Right atrium auricular region (tissue), 2 donors: ENCODE data around the gene ZC3H4. TPM values are rescaled to one million over a fixed set of nuclear protein-coding genes. Genes with fewer than 3 reads are reported as not detected.

ENCODE experiments used
- DNase-seq: peaks from one replicate; pipeline ENCODE4 v3.0.0-alpha.2; 2019; ENCODE audit warnings: low spot score
- H3K27ac ChIP-seq, 2 donors: fragments of 200-600 bp; sonication (generic); 1 replicate in 1 of 2; 2 replicates in 1 of 2; pipeline ENCODE4 v1.5.1; 2016 to 2019
- H3K27me3 ChIP-seq, 2 donors: fragments of 200-600 bp; sonication (generic); one replicate each; pipeline versions ENCODE4 v1.5.1 to v1.6.0; 2017 to 2019
- H3K36me3 ChIP-seq: fragments of 200-600 bp; sonication (generic); one replicate; pipeline ENCODE4 v1.5.1; 2016
- H3K4me1 ChIP-seq, 2 donors: fragments of 200-600 bp; sonication (generic); one replicate each; pipeline versions ENCODE4 v1.5.1 to v1.6.0; 2017 to 2019
- H3K4me3 ChIP-seq, 2 donors: fragments of 200-600 bp; sonication (generic); 1 replicate in 1 of 2; 2 replicates in 1 of 2; pipeline ENCODE4 v1.5.1; 2017 to 2019; ENCODE audit warnings: mild to moderate bottlenecking in 1 of 2, moderate library complexity in 1 of 2
- H3K9me3 ChIP-seq, 2 donors: fragments of 200-600 bp; sonication (generic); one replicate each; pipeline ENCODE4 v1.5.1; 2019
- total RNA-seq, 2 donors: library from RNA; depleted of rRNA; stranded (reverse); fragments of >200 nt; gene quantifications; one replicate each; pipeline ENCODE4 v1.1.0, GENCODE V29; 2016
- TF ChIP-seq, protein P1 (sequence below), 2 donors: fragments of 200-600 bp; sonication (generic); IDR thresholded peaks; one replicate each; pipeline ENCODE4 v1.5.1; 2019; ENCODE audit warnings: antibody characterized with exemption in 2 of 2

Gene ZC3H4
- total RNA-seq, 2 donors from 2014 or later: 15.4 to 18.0 TPM

GRCh38 chr19:47070756-47071155 is 42.8 kb downstream of the ZC3H4 start:
- Histone ChIP-seq H3K27ac (no peak overlapping the region), H3K36me3 (peaks cover 62% of the 10 kb centered on the region), H3K4me3 (no peak overlapping the region), H3K4me1 (peaks cover 0 to 7% of the 10 kb centered on the region in 2 donors), H3K9me3 (no peaks in the 10 kb centered on the region), H3K27me3 (no peaks in the 10 kb centered on the region)
- TF ChIP-seq, protein P1, sequence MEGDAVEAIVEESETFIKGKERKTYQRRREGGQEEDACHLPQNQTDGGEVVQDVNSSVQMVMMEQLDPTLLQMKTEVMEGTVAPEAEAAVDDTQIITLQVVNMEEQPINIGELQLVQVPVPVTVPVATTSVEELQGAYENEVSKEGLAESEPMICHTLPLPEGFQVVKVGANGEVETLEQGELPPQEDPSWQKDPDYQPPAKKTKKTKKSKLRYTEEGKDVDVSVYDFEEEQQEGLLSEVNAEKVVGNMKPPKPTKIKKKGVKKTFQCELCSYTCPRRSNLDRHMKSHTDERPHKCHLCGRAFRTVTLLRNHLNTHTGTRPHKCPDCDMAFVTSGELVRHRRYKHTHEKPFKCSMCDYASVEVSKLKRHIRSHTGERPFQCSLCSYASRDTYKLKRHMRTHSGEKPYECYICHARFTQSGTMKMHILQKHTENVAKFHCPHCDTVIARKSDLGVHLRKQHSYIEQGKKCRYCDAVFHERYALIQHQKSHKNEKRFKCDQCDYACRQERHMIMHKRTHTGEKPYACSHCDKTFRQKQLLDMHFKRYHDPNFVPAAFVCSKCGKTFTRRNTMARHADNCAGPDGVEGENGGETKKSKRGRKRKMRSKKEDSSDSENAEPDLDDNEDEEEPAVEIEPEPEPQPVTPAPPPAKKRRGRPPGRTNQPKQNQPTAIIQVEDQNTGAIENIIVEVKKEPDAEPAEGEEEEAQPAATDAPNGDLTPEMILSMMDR (IDR thresholded peaks at IDR 0.05): no peak
- DNase-seq: no peak

- no peak for DNase-seq
Observed at GRCh38 chr19:47069795-47070194, 43.8 kb downstream of the ZC3H4 start.

DNA sequence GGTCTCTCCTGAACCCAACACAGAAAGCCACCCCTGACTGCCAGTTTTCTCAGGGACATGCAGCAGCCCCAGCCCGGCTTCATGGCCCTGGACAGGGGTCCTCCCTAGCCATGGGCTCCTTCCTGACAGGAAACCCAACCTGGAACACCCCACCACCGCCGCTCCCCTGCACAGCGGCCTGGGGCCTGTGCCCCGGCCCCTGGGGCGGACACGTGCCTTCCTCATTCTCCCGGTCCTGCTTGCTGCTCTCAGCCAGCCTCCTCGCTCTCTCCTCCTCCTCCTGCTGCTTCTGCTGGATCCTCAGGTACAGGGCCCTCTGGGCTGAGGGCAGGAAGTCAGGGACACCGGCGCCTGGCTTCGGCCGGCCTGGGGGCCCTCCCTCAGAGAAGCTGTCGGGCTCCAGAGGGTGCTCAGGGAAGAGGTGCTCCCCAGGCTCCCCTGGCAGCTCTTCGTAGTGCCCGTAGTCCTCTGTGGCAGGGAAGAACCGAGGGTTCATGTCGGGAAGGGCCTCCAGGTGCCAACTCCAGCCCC is 44.6 kb downstream of the ZC3H4 start:
- DNase-seq: no peak
- Histone ChIP-seq H3K27ac (no peak overlapping the region), H3K36me3 (peaks cover 75% of the 10 kb centered on the region), H3K9me3 (no peaks in the 10 kb centered on the region), H3K4me1 (no peaks in the 10 kb centered on the region), H3K27me3 (no peaks in the 10 kb centered on the region), H3K4me3 (no peak overlapping the region)
- TF ChIP-seq, protein P1 (IDR thresholded peaks at IDR 0.05): no peak

More at GRCh38 chr19:47069795-47070194, 43.8 kb downstream of the ZC3H4 start:
- no peak overlapping the region for H3K4me3 ChIP-seq
- no peaks in the 10 kb centered on the region for H3K4me1 ChIP-seq
- TF ChIP-seq, protein P1 (IDR thresholded peaks at IDR 0.05): no peak
- no peaks in the 10 kb centered on the region for H3K27me3 ChIP-seq
- no peaks in the 10 kb centered on the region for H3K9me3 ChIP-seq
- H3K36me3 ChIP-seq: peaks cover 72% of the 10 kb centered on the region
- H3K27ac ChIP-seq: no peak overlapping the region

DNA sequence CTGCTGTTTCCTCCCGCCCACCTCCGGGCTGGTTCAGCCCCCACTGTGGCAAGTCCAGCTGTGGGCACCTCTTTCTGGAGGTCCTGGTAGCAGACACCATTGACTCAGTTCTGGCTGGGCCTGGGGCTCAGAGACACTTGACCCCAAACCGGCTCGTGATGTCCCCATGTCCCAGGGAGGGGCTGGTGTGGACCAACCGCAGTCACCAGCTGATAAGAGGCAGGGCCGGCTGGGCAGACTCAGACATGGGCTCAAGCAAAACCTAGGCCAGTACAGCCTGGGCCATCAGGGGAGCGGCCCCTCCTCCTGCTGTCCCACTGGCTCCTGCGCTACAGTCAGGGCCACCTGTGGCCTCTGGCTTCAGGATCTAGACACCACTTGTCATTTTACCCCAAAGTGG is 45.3 kb downstream of the ZC3H4 start:
- H3K27ac ChIP-seq: no peak overlapping the region
- H3K9me3 ChIP-seq: no peaks in the 10 kb centered on the region
- H3K36me3 ChIP-seq: peaks cover 75% of the 10 kb centered on the region
- no peak overlapping the region for H3K4me3 ChIP-seq
- TF ChIP-seq, protein P1 (IDR thresholded peaks at IDR 0.05): no peak
- no peak for DNase-seq
- no peaks in the 10 kb centered on the region for H3K4me1 ChIP-seq
- H3K27me3 ChIP-seq: no peaks in the 10 kb centered on the region

DNA sequence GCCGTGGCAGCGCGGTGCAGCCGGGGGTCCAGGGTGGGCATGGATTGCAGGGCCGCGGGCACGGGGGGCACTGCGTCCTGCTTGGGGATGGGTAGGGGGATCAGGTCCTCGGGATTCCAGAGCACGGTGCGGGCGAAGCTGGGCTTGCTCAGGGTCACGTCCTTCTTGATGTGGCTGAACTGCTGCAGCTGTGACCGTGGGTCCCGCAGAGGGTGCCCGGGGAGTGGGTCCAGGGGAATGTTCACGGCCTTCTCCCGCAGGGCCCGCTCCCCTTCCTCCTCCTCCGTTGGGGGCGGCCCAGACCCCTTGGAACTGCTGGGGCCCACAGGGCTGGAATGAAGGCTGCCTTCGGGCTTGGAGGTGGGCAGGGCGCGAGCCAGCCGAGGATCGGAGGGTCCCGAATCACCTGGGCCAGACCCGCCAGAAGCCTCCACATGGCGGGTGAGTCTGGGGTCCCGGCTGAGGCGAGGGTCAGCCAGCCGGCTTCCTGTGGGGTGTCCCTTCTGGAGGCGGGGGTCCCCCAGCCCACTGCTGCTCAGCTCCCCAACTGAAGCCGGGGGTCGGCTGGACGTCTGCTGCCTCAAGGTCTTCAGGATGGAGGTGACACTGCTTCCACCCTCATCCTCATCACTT is 46.2 kb downstream of the ZC3H4 start:
- DNase-seq: no peak
- H3K36me3 ChIP-seq: peaks cover 65% of the 10 kb centered on the region

More for the DNA sequence above, 46.2 kb downstream of the ZC3H4 start:
- H3K9me3 ChIP-seq: no peaks in the 10 kb centered on the region
- no peak overlapping the region for H3K4me3 ChIP-seq
- no peaks in the 10 kb centered on the region for H3K27me3 ChIP-seq
- TF ChIP-seq, protein P1 (IDR thresholded peaks at IDR 0.05): no peak
- no peak overlapping the region for H3K27ac ChIP-seq
- H3K4me1 ChIP-seq: no peaks in the 10 kb centered on the region
